NCI-H187 treated with DMSO at 0.1 percent for 48 hours (cell line): ENCODE data around the gene SCAPER.
"Not testable (repeated sequence)": the region's sequence is repeated elsewhere in the genome, so short reads cannot be mapped to it uniquely, and the experiment has no call there.

Source experiments
- DNase-seq: peaks from one replicate; lab custom pipeline; 2025; lab: John Stamatoyannopoulos, UW

The SCAPER gene

DNA sequence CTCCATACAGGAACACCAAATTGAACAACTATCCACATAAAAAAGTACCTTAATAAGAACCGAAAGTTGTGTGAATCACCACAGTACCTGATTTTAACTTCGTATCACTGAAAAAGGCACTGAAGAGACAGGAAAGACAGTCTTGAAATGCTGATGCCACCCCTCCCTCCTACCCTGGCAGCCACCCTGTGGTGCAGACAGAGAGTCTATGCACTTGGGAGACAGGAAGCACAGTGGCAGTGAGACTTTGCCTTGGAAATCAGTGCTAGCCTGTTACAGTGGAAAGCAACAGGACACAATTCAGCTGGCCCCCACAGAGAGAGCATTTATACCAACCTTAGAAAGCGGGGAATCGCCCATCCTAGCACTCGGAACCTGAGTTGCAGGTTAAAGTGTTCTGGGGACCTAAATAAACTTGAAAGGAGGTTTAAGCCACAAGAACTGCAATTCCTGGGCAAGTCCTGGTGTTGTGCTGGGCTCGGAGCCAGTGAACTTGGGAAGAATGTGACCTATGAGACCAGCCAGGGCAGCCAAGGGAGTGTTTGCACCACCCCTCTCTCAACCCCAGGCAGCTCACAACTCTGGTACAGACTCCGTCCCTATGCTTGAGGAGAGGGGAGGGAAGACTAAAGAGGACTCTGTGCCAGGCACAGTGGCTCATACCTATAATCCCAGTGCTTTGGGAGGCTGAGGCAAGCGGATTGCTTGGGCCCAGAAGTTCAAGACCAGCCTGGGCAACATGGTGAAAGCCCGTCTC, 328.4 kb downstream of the SCAPER start:
- DNase-seq, result no peak

GRCh38 chr15:76575679-76576078, 329.5 kb downstream of the SCAPER start:
- DNase-seq, result no peak

- no peak for DNase-seq
Measured at GRCh38 chr15:76575274-76575673, 329.9 kb downstream of the SCAPER start.

DNA sequence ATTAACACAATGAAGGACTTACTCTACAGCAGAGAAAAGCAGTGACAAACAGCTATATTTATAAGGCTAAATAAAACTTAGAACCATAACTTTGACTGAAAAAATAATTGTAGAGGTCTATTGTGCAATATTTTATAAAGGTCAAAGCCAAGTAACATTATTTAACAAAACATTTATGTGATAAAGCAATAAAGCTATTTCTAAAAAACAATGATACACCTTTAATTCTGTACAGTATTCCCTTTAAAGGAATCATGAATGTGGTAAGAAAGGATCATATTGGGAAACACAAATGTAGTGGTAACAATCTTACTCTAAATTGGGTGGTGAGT, 332.2 kb downstream of the SCAPER start:
- DNase-seq, result no peak

DNA sequence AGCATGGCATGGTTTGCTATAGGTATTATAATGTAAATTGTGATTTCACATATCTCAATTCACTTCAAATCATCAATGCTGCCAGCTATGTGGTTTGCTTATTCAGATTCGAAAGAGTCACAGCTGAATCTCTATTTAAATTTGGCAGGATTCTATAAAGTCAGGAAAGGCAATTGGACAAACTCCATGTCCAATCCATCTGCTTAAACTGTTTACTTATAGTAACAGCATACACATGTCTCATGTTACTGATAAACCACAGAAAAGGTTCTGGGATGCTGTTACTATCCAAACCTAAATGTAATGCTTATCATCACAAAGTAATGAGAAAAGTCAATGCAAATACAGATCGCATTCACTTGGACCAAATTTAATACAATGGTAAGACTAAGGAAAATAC, 338.9 kb downstream of the SCAPER start:
- DNase-seq, result no peak

- DNase-seq, result no peak
Measured at GRCh38 chr15:76565366-76565765, 339.8 kb downstream of the SCAPER start.

GRCh38 chr15:76555247-76555646, 349.9 kb downstream of the SCAPER start:
- DNase-seq, result no peak

DNA sequence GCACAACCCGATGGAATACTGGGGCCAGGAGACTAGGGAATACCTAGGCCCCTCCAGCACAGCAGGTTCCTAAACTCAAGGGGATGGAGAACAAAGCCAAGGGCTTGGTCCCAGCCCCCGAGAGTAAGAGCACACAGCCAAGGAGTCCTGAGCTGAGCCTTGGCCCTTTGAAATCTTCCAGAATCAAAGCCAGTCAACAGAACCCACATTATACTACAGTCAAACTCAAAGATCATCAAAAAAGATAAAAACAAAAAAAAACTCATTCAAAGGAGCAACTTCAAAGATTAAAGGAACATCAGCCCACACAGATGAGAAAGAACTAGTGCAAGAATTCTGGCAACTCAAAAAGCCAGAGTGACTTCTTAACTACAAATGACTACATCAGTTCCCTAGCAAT, 351.6 kb downstream of the SCAPER start:
- no peak for DNase-seq

DNA sequence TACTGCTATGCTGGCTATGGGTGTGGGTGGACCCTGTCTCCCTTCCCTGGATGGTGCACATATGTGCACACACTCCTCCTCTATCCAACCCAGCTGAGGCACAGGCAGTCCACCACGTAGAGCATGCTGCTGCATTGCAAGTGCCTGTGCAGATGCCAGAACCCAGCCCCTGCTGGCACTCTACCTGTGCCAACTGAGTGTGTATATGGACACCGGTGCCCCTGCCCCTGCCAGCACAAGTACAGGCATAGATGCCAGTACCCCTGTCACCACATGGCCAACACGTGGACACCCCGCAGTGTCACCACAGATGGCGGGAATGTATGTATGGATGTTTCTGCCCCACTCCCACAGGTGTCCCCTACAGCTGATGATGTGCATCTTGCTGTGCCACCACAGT, 352.0 kb downstream of the SCAPER start:
- DNase-seq, result no peak

- DNase-seq, result no peak
Measured at GRCh38 chr15:76546805-76547204, 358.3 kb downstream of the SCAPER start.

GRCh38 chr15:76533995-76534394, 371.1 kb downstream of the SCAPER start:
- DNase-seq, result no peak

GRCh38 chr15:76533060-76533820, 371.9 kb downstream of the SCAPER start:
- no peak for DNase-seq

GRCh38 chr15:76529911-76530310, 375.2 kb downstream of the SCAPER start:
- DNase-seq, result no peak

DNA sequence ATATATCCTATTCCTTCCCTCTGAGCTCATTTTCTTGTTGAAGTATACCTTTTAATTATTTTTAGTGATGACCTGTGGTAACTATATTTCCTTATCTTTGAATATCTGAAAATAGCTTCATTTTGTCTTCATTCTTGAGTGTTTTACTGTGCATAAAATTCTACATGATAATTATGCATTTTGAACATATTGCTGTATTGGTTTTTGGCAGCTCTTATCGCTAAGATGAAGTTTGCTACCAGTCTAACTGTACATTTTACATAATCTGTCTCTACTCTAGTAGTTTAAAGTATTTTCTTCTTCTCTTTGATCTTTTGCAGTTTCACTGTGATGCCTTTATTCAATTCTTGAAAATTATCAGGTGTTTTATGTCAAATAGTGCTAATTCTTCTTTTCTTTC, 379.0 kb downstream of the SCAPER start:
- DNase-seq, result no peak

GRCh38 chr15:76517910-76518309, 387.2 kb downstream of the SCAPER start:
- DNase-seq, result no peak

- DNase-seq, result no peak
Measured at GRCh38 chr15:76514282-76514681, 390.9 kb downstream of the SCAPER start.

DNA sequence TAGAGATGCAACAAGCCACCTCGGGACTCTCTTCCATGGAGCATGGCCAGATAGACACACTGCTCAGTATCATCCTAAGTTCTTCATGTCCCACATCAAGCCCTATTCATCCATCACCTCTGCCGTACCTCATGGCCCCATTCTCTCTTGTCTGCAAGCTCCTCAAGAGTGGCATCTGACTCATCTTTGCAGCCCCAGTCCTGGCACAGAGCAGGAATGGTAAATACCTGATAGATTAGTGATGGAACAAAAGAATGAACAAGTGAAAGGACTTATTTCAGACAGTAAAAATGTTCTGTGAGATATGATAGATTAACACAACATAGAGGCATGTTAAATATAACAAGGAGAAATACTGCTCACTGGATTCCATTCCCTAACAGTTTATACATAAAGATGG, 392.2 kb downstream of the SCAPER start:
- no peak for DNase-seq

GRCh38 chr15:76510663-76511062, 394.5 kb downstream of the SCAPER start:
- DNase-seq, result not testable (repeated sequence)

GRCh38 chr15:76503804-76504203, 401.3 kb downstream of the SCAPER start:
- DNase-seq, result no peak

DNA sequence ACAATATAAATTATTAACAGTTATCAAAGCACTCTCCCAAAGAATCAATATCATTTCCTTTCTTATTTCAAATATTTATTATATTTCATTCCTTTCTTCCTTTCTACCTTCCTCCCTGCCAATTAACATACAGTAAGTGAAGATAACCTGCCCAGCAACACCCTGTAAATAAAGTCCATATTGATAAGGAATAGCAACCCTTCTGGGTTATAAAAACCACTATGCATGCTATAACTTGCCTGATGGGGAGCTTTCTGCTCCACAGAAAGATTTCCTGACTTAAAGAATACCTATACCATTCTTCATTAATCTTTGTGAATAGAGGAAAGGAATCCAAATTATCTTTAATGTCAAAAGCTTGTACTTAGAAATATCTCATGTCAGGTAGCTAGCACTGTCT, 402.0 kb downstream of the SCAPER start:
- no peak for DNase-seq

GRCh38 chr15:76502678-76503077, 402.5 kb downstream of the SCAPER start:
- no peak for DNase-seq

DNA sequence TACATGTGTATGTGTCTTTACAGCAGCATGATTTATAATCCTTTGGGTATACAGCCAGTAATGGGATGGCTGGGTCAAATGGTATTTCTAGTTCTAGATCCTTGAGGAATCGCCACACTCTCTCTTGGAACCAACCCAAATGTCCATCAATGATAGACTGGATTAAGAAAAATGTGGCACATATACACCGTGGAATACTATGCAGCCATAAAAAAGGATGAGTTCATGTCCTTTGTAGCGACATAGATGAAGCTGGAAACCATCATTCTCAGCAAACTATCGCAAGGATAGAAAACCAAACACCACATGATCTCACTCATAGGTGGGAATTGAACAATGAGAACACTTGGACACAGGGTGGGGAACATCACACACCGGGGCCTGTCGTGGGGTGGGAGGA, 403.0 kb downstream of the SCAPER start:
- not testable (repeated sequence) for DNase-seq

DNA sequence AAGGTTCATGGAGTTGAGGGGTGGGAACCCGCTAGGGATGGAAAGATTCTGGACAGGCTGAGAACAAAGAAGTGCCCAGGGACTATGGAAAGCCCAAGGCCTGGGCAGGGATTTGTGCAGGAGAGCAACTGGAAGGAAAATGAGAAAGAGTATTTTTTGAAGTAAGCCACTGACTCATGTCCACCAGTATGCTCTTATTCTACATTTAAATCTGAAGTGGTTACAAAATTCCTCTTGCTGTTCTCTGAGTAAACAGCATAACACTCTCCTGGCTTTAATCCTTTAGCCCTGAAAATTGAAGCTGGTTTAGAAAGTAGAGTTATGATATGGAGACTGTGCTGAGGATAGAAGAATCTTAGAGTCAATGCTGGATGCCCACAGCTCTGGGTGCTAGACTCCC, 403.4 kb downstream of the SCAPER start:
- DNase-seq, result no peak

DNA sequence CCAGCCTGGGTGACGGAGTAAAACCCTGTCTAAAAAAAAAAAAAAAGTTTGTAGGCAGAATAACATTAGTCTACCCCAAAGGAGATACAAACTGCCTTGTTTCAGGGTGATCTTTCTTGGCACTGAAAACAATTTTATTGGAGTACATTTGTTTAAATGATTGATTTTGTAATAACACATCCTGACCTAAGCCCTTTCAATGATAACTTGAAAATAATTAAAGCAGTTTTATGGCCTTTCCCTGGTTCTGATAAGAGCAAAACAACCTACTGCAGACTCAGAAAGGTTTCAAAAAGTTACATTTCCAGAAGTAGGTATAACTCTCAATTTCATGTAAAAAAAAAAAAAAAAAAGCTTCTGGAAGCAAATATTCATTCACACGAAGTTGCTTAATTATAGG, 404.1 kb downstream of the SCAPER start:
- DNase-seq, result no peak
